GM23248 (cell line): ENCODE data around the gene DMRTA2. TPM values are rescaled to one million over a fixed set of nuclear protein-coding genes. Genes with fewer than 3 reads are reported as not detected.

ENCODE experiments used
- DNase-seq: peaks from one replicate; pipeline ENCODE4 v3.0.0-alpha.2; 2015
- H2AFZ ChIP-seq: fragments of 200-600 bp; sonication (generic); 2 replicates; pipeline ENCODE4 v1.6.1; 2016; ENCODE audit warnings: antibody characterized with exemption
- H3F3A ChIP-seq: fragments of 200-600 bp; sonication (generic); 2 replicates; pipeline ENCODE4 v1.6.1; 2016; ENCODE audit warnings: mild to moderate bottlenecking, antibody characterized with exemption, mixed run types; ENCODE audit not compliant: insufficient read depth
- H3K27ac ChIP-seq: fragments of 200-600 bp; sonication (generic); 2 replicates; pipeline ENCODE4 v1.5.1; 2016; ENCODE audit warnings: mild to moderate bottlenecking
- H3K27me3 ChIP-seq: fragments of 200-600 bp; sonication (generic); replicated peaks from 2 replicates; pipeline ENCODE4 v1.6.1; 2016; ENCODE audit warnings: mild to moderate bottlenecking; ENCODE audit not compliant: insufficient read depth
- H3K36me3 ChIP-seq: fragments of 200-600 bp; sonication (generic); 2 replicates; pipeline ENCODE4 v1.6.1; 2016; ENCODE audit warnings: low read depth, mild to moderate bottlenecking
- H3K4me1 ChIP-seq: fragments of 200-600 bp; sonication (generic); 2 replicates; pipeline ENCODE4 v1.6.1; 2016; ENCODE audit warnings: mild to moderate bottlenecking; ENCODE audit not compliant: insufficient read depth
- H3K4me2 ChIP-seq: fragments of 200-600 bp; sonication (generic); one replicate; pipeline ENCODE4 v1.6.1; 2016; ENCODE audit warnings: mild to moderate bottlenecking; ENCODE audit not compliant: unreplicated experiment
- H3K4me3 ChIP-seq: fragments of 200-600 bp; sonication (generic); 2 replicates; pipeline ENCODE4 v1.5.1; 2016; ENCODE audit warnings: mild to moderate bottlenecking
- H3K79me2 ChIP-seq: fragments of 200-600 bp; sonication (generic); 2 replicates; pipeline ENCODE4 v1.6.1; 2016; ENCODE audit warnings: mild to moderate bottlenecking; ENCODE audit not compliant: insufficient read depth
- H3K9ac ChIP-seq: fragments of 200-600 bp; sonication (generic); 2 replicates; pipeline ENCODE4 v1.6.1; 2016; ENCODE audit warnings: mild to moderate bottlenecking
- H3K9me2 ChIP-seq: fragments of 200-600 bp; sonication (generic); 2 replicates; pipeline ENCODE4 v1.6.1; 2016; ENCODE audit warnings: mixed run types, mild to moderate bottlenecking, moderate library complexity; ENCODE audit not compliant: insufficient read depth
- H3K9me3 ChIP-seq: fragments of 200-600 bp; sonication (generic); one replicate; pipeline ENCODE4 v1.6.1; 2017; ENCODE audit warnings: low read depth
- H4K20me1 ChIP-seq: fragments of 200-600 bp; sonication (generic); 2 replicates; pipeline ENCODE4 v1.6.0; 2016; ENCODE audit not compliant: insufficient read depth
- EZH2 ChIP-seq: fragments of 200-600 bp; sonication (generic); IDR thresholded peaks from 2 replicates; pipeline ENCODE4 v1.6.1; 2018; ENCODE audit warnings: antibody characterized with exemption, mild to moderate bottlenecking; ENCODE audit not compliant: insufficient read depth, poor library complexity, severe bottlenecking
- EZH2phosphoT487 ChIP-seq: fragments of 200-600 bp; sonication (generic); IDR thresholded peaks from 2 replicates; pipeline ENCODE4 v1.6.1; 2018; ENCODE audit warnings: antibody characterized with exemption, moderate library complexity, mild to moderate bottlenecking, low read depth; ENCODE audit not compliant: insufficient read depth
- WGBS, 2 experiments: methylation state at CpG; one replicate each; pipeline ENCODE4 v1.1.6; 2015 to 2017; ENCODE audit warnings: low lambda C conversion rate in 2 of 2, low coverage in 1 of 2; ENCODE audit errors: missing lambda C conversion rate in 2 of 2; 5-methylcytosine and 5-hydroxymethylcytosine counted together
- in situ Hi-C: fragments of 300-500 bp; cut with MboI; formaldehyde crosslinking; loops from 2 replicates; pipeline ENCODE4 v1.15.0; 2020
- polyA plus RNA-seq: library from polyadenylated mRNA; unstranded; fragments of >200 nt; fragmentation: Nextera tagmentation; extraction: Ambion mirVana; gene quantifications from 2 replicates; pipeline ENCODE4 v1.2.1, GENCODE V29; 2016
- total RNA-seq: library from RNA; depleted of rRNA; stranded (reverse); fragments of >200 nt; shearing (Covaris generic); gene quantifications from 2 replicates; pipeline ENCODE4 v1.2.3, GENCODE V29; 2014

Gene DMRTA2
- total and polyA plus RNA-seq, 2 experiments from 2014 or later, result not detected

DNA sequence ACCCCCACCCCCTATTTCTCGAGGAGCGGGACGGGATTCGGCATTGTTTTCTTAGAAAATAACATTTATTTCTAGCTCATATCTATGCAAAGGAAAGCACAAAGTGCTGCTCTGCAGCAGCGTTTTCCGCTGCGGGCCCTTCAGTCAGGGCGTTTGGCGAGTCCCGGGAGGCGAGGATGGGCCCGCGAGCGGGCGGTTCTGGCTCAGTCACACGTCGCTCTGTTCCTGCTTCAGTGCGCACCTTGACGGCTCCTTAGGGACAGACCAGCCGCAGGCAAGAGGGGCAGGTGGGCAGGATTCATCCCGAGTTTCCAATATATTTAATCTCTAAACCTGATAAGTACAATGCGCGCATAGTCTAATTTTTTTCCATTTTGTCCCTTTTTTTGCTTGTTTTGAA, 5.7 kb downstream of the DMRTA2 start:
- H3K4me2 ChIP-seq, result no peak overlapping the region
- no peaks in the 10 kb centered on the region for H3K36me3 ChIP-seq
- H3K9me2 ChIP-seq, result no peaks in the 10 kb centered on the region
- no peaks in the 10 kb centered on the region for H3K9me3 ChIP-seq
- H4K20me1 ChIP-seq, result no peaks in the 10 kb centered on the region
- H3K9ac ChIP-seq, result no peak overlapping the region
- peaks cover 96% of the 10 kb centered on the region for H3K27me3 ChIP-seq
- no peak overlapping the region for H2AFZ ChIP-seq
- 17% methylated on average over 23 of the region's 23 CpGs for WGBS, 2 experiments
- in situ Hi-C loops, result no loop called here
- H3K4me3 ChIP-seq, result no peak overlapping the region
- H3K27ac ChIP-seq, result no peak overlapping the region
- H3K4me1 ChIP-seq, result no peaks in the 10 kb centered on the region
- H3K79me2 ChIP-seq, result no peaks in the 10 kb centered on the region
- TF ChIP-seq EZH2phosphoT487, result peak; percentile 49; the same call in 1 of the 2 replicates
- TF ChIP-seq EZH2, result no peak
- H3F3A ChIP-seq, result no peaks in the 10 kb centered on the region
- no peak for DNase-seq

GRCh38 chr1:50416553-50417453, 6.4 kb downstream of the DMRTA2 start:
- Histone ChIP-seq H2AFZ (no peak overlapping the region), H3K27ac (no peak overlapping the region)
- TF ChIP-seq EZH2phosphoT487 (peak; percentile 87), EZH2 (peak; percentile 85)

GRCh38 chr1:50416150-50416527, 7.1 kb downstream of the DMRTA2 start:
- no peaks in the 10 kb centered on the region for H3K36me3 ChIP-seq
- WGBS, 2 experiments, result 5 to 7% methylated on average over 25 of the region's 25 CpGs
- no peaks in the 10 kb centered on the region for H3K9me2 ChIP-seq
- TF ChIP-seq EZH2phosphoT487, result no peak
- TF ChIP-seq EZH2, result peak; percentile 83
- no peak overlapping the region for H3K4me2 ChIP-seq
- H3K4me1 ChIP-seq, result no peaks in the 10 kb centered on the region
- no peaks in the 10 kb centered on the region for H3F3A ChIP-seq
- peaks cover 88% of the 10 kb centered on the region for H3K27me3 ChIP-seq
- no peaks in the 10 kb centered on the region for H3K9me3 ChIP-seq
- no peak overlapping the region for H2AFZ ChIP-seq
- H3K4me3 ChIP-seq, result no peak overlapping the region
- no peak overlapping the region for H3K27ac ChIP-seq
- in situ Hi-C loops, result no loop called here
- DNase-seq, result no peak
- no peaks in the 10 kb centered on the region for H4K20me1 ChIP-seq
- no peaks in the 10 kb centered on the region for H3K79me2 ChIP-seq
- H3K9ac ChIP-seq, result no peak overlapping the region

More at GRCh38 chr1:50416553-50417453, 6.4 kb downstream of the DMRTA2 start:
- no peaks in the 10 kb centered on the region for H3K36me3 ChIP-seq
- no peaks in the 10 kb centered on the region for H3K9me2 ChIP-seq
- no peak overlapping the region for H3K4me3 ChIP-seq
- H3K4me2 ChIP-seq, result no peak overlapping the region
- in situ Hi-C loops, result no loop called here
- H3K9ac ChIP-seq, result no peak overlapping the region
- 9 to 10% methylated on average over 42 to 46 of the region's 46 CpGs for WGBS, 2 experiments
- H4K20me1 ChIP-seq, result no peaks in the 10 kb centered on the region
- peaks cover 92% of the 10 kb centered on the region for H3K27me3 ChIP-seq
- DNase-seq, result no peak
- no peaks in the 10 kb centered on the region for H3K79me2 ChIP-seq
- H3K4me1 ChIP-seq, result no peaks in the 10 kb centered on the region
- no peaks in the 10 kb centered on the region for H3K9me3 ChIP-seq
- no peaks in the 10 kb centered on the region for H3F3A ChIP-seq

DNA sequence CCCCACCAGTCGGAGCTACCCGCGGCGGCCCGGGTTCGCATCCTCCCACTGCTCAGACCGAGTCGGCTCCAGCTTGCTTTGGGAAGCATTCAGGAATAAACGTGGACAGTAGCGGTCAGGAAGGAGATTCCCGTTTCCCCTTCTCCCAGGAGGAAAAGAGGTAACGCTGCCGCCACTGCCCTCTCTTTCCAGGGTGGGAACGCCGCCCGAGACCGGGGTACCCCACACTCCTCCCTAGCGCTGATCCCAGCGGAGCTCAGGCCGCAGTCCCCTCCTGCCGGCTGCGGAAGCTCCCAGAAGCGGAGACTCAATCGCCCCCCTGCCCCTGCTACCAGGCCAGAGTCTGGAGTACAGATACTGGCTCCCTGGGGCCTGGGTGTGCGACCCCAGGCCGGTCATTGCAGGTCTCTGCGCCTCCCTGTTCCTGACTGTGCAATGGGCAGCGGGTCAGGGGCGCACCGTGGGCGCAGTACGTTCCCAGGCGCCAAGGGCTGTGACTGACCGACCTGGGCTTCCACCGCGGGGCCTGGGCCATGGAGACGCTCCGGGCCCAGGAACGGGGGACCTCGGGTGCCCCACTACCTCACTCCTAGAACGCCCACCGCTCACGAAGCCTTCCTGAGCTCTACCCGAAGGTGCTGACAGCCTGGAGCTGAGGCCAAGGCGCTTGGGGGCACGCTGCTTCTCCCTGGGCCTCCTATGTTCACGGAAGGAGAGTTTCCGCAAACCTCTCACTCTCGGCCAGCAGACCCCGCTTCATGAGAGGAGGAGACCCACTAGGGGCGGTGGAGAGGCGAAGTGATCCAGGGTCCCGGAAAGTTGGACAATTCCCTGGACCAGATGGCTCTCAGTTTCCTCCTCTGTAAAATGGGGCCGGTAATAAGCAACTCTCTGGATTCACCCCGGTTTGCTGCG, 7.8 kb downstream of the DMRTA2 start:
- no peaks in the 10 kb centered on the region for H3K79me2 ChIP-seq
- no peak overlapping the region for H2AFZ ChIP-seq
- no peak overlapping the region for H3K4me2 ChIP-seq
- no peaks in the 10 kb centered on the region for H4K20me1 ChIP-seq
- H3K4me3 ChIP-seq, result no peak overlapping the region
- no peak for DNase-seq
- H3F3A ChIP-seq, result no peaks in the 10 kb centered on the region
- in situ Hi-C loops, result no loop called here
- whole genome bisulfite sequencing, 2 experiments, result 3 to 5% methylated on average over 50 to 53 of the region's 56 CpGs
- H3K9me2 ChIP-seq, result no peaks in the 10 kb centered on the region
- no peaks in the 10 kb centered on the region for H3K9me3 ChIP-seq
- H3K27me3 ChIP-seq, result peaks cover 86% of the 10 kb centered on the region
- no peak overlapping the region for H3K27ac ChIP-seq
- TF ChIP-seq EZH2phosphoT487, result no peak
- no peak for TF ChIP-seq EZH2
- H3K36me3 ChIP-seq, result no peaks in the 10 kb centered on the region
- H3K9ac ChIP-seq, result no peak overlapping the region
- no peaks in the 10 kb centered on the region for H3K4me1 ChIP-seq
